GM19372 (cell line): ENCODE data around the gene KRTAP3-3.
"Not testable (repeated sequence)": the region's sequence is repeated elsewhere in the genome, so short reads cannot be mapped to it uniquely, and the experiment has no call there.

Experiments
- ATAC-seq: cut with Tn5 transposase; IDR thresholded peaks from one replicate; pipeline ENCODE4 v1.9.1; 2021; ENCODE audit warnings: mild to moderate bottlenecking, low read depth, moderate library complexity; ENCODE audit not compliant: unreplicated experiment

The KRTAP3-3 gene

GRCh38 chr17:41008811-41009210, 14.8 kb upstream of the KRTAP3-3 start, which contains the start of gene KRTAP3-1:
KRTAP3-1 (minus strand) TSS chr17:41009128; CDS start chr17:41009074, 54 bp downstream.
- no peak for ATAC-seq

DNA sequence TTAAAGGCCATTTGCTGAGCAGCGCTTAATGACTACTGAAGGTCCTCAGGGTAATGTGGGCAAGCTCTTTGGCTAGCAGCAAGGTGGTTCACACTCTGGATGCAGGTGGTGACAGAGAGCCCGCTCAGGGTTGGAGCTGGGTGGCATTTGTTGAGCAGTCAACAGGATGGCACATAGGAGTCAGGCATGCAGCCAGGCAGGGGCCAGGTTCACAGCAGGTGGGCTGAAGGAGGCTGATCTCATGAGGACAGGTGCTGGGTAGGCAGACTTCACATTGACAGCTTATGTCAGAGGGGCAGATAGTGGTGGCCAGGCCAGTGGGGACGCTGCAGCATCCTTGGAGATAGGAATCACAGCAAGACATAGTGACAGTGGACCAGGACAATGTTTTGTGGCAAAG, 10.4 kb upstream of the KRTAP3-3 start:
- no peak for ATAC-seq

DNA sequence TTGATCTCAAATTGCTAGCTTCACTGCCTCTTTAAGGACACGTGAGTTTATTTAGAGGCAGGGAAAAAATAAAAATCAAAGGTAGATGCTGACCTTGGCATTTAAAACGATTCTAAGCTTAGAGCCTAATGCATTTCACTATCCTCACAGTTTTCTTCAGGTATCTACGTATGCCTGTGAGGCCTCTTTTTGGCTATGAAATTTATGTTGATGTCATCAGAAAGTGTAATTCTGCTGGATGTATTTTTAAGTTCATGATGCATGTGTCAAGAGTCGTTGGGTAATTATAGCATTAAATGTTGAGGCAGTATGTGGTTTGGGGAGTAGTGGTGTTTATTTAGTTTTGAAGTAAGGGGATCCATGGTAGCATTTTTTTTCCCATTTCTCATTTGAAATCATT, 10.0 kb upstream of the KRTAP3-3 start:
- no peak for ATAC-seq

DNA sequence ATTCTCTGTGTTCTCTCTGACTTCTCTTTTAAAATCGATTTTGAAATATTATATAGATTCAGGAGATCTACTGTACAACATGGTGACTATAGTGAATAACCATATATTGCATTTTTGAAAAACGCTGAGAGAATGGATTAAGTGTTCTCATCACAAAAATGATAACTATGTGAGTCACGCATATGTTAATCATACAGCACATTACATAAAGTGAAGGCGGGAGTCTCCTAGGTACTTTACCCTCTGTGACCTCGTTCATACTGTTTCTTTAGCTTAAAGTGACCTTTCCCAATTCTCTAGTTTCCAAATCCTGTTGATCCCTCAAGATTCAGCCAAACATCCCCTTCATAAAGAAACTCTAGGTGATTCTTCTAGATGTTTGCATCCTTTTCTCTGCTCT, 8.8 kb upstream of the KRTAP3-3 start:
- no peak for ATAC-seq

GRCh38 chr17:41001795-41002194, 7.8 kb upstream of the KRTAP3-3 start:
- ATAC-seq = no peak

GRCh38 chr17:40999563-40999962, 5.6 kb upstream of the KRTAP3-3 start, which contains the start of gene KRTAP3-2:
KRTAP3-2 (minus strand) TSS chr17:40999906; CDS start chr17:40999853, 53 bp downstream.
- ATAC-seq = not testable (repeated sequence)

DNA sequence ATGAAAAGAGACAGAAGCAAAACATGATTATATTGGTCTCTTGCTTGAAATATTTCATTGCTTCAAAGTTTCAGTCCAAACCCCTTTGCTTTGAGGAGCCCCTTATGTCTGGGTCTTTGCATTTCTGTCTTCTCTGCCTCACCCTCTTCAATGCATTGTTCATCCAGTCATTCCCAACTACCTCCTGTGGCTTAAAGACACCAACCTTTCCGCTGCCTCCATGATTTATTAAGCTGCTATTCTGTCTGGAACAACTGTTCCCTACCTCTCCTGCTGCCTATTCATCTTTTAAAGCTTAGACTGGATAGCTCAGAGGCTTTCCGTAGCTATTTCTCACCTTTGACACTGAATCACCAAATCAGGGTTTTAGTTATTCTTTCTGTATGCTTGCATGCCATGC, 3.4 kb upstream of the KRTAP3-3 start:
- ATAC-seq = no peak

DNA sequence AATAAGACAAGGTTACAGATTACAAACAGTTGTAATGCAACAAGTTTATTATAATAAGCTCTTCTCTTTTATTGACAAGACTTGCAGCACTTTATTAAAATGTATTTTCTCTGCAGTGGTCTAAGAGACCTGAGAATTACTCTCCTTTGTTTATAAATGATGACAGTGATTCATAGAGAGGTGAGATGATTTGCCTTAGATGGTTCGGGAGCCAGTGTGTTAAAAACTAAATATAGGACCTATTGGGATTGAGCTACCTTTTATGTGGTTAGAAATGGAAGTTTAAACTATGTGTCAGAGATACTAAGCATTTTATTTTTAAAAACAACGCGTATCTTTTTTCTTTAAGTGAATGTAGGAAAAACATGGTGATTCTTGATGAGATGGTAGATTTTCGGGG, 2.9 kb upstream of the KRTAP3-3 start:
- no peak for ATAC-seq

- ATAC-seq = no peak
These were observed 1.2 kb upstream of the KRTAP3-3 start for GRCh38 chr17:40995116-40995515.

GRCh38 chr17:40993084-40993483, 880 bp downstream of the KRTAP3-3 start:
- no peak for ATAC-seq

DNA sequence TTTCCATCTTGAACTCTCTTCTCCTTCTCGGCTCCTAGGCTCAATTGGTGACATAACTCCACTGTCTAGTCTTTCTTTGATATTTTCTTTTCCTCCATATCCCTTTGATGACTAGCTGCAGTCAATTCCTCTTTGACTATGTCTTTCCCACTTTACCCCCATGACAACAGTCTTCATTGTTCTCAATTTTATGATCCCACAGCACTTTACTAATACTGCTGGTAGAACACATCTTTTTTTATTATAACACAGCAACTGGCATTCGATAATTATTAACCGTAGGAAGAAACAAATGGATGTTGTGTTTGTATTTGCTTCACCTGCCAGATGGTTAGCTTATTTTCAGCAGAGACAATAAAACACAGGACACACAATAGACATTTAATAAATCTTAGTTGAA, 1.3 kb downstream of the KRTAP3-3 start:
- ATAC-seq = no peak

- no peak for ATAC-seq
These were observed 7.0 kb downstream of the KRTAP3-3 start for GRCh38 chr17:40986920-40987319.

DNA sequence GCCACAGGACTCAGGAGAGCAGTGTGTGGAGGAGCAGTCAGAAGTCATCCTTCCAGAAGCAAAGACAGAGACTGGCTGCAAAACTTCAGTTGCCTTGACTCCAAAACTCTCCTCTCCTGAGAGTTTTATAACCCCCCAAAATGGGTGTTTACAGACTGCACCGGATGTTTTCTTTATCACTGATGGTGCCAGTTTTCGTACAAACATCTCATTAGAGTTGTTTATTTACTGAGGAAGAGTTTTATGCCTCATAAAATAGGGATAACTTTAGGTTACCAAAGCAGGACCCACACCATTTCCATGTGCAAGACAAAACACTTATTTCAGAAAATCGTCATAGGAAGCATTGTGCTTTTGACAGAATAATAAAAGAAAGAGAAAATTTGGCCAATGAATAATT, 9.7 kb downstream of the KRTAP3-3 start, which contains the start of gene KRT40:
TSS of gene KRT40 (minus strand) at position 101 of the 400 bp plus-strand sequence. CDS start at position 48, 53 bp downstream.
- no peak for ATAC-seq

GRCh38 chr17:40981115-40981514, 12.8 kb downstream of the KRTAP3-3 start:
- ATAC-seq = no peak

DNA sequence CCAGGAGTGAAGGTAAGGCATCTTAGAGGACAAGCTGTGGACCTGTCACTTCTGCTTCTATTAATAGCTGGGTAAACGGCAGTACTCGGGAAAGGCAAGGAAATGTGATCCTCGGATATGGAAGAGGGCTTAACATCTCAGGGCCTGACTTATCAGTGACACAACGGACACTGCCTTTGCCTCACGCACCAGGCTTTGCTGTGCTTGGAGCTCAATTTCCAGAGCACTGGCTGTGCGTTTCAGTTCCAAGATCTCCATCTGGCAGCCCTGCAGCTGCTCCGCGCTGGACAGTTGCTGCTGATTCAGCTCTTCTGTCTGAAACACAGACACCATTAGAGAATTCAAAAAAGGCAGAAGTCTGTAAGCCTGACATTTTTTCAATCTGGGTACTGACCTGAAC, 13.4 kb downstream of the KRTAP3-3 start:
- ATAC-seq = no peak

GRCh38 chr17:40980117-40980516, 13.8 kb downstream of the KRTAP3-3 start:
- ATAC-seq = no peak

GRCh38 chr17:40978575-40979151, 15.3 kb downstream of the KRTAP3-3 start:
- no peak for ATAC-seq

DNA sequence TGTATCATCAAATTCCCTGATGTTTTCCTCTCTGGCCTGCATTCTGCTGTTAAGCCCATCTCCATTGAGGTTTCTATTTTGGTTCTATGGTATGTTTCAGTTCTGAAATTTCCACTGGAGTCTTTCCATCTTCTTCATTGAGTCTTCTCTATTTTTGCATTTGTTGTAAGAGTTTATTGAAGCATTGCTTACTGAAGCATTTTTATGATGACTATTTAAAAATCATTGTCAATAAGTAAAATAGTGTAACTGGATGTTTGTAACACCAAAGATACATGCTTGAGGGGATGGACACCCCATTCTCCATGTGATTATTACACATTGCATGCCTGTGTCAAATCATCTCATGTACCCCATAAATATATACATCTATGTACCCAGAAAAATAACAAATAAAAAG, 18.4 kb downstream of the KRTAP3-3 start:
- ATAC-seq = no peak

GRCh38 chr17:40974366-40974765, 19.6 kb downstream of the KRTAP3-3 start:
- ATAC-seq = no peak

DNA sequence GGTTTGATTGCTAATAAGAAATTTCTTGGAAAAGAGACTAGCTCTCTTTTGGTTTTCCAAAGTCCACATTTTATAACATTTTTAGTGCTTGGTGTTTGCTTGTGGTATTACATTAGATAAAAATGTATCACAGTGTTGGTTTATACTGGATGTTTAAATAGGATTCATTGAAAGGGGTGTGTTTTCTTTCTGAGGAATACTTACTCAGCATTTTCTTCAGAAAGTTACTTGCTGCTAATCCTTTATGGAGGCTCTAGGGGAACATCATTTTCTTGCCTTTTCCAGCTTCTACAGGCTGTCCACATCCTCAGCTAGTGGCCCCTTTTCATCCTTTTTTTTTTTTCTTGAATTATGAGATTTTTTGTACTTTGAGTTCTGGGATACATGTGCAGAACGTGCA, 26.4 kb downstream of the KRTAP3-3 start:
- no peak for ATAC-seq

- no peak for ATAC-seq
These were observed 27.1 kb downstream of the KRTAP3-3 start, which contains the start of gene KRT39 for GRCh38 chr17:40966848-40967247. KRT39 (minus strand) TSS chr17:40966948; CDS start chr17:40966856, 92 bp downstream.

- no peak for ATAC-seq
These were observed 30.1 kb downstream of the KRTAP3-3 start for GRCh38 chr17:40963838-40964237.
